Psoas muscle (tissue), 8 donors: ENCODE data around the gene MMP25. TPM values are rescaled to one million over a fixed set of nuclear protein-coding genes. Genes with fewer than 3 reads are reported as not detected.
"Not testable (repeated sequence)": the region's sequence is repeated elsewhere in the genome, so short reads cannot be mapped to it uniquely, and the experiment has no call there.

Experiments
- ATAC-seq, 4 donors: fragments of 200-7000 bp; cut with Tn5 transposase; one replicate each; pipeline ENCODE4 v1.9.1; 2020; ENCODE audit warnings: moderate library complexity in 3 of 4, mild to moderate bottlenecking in 2 of 4
- DNase-seq, 2 donors: peaks; one replicate each; pipeline ENCODE4 v3.0.0-alpha.2; 2020
- H3K27ac ChIP-seq: fragments of 200-600 bp; one replicate; pipeline ENCODE4 v1.8.0; 2022
- H3K27me3 ChIP-seq, 3 donors: fragments of 200-600 bp in 1 of 3; one replicate each; pipeline versions ENCODE4 v1.6.1 to v1.8.0; 2013 to 2022; ENCODE audit warnings: low read length in 2 of 3, mild to moderate bottlenecking in 2 of 3, moderate library complexity in 1 of 3; ENCODE audit not compliant: insufficient read depth in 3 of 3
- H3K36me3 ChIP-seq, 2 donors: fragments of 200-600 bp in 1 of 2; one replicate each; pipeline versions ENCODE4 v1.6.1 to v1.8.0; 2013 to 2022; ENCODE audit warnings: low read depth in 1 of 2, mild to moderate bottlenecking in 1 of 2, moderate library complexity in 1 of 2; ENCODE audit not compliant: insufficient read depth in 1 of 2
- H3K4me1 ChIP-seq: fragments of 200-600 bp; one replicate; pipeline ENCODE4 v1.8.0; 2022
- H3K4me3 ChIP-seq: fragments of 200-600 bp; one replicate; pipeline ENCODE4 v1.8.0; 2022; ENCODE audit warnings: mild to moderate bottlenecking
- H3K9me3 ChIP-seq: fragments of 200-600 bp; one replicate; pipeline ENCODE4 v1.8.0; 2022
- CTCF ChIP-seq: fragments of 200-600 bp; IDR thresholded peaks from one replicate; pipeline ENCODE4 v1.8.0; 2022; ENCODE audit warnings: antibody characterized with exemption
- WGBS, 3 donors: extraction: QIAGEN DNeasy Blood & Tissue Kit; methylation state at CpG; one replicate each; pipeline versions ENCODE4 v1.1.6 to v1.1.7; 2013; 5-methylcytosine and 5-hydroxymethylcytosine counted together
- intact Hi-C, 2 donors: fragments of 100-400 bp; cut with DNase I; formaldehyde crosslinking; loops; one replicate each; pipeline versions ENCODE4 v1.11.0 to v1.14.2; 2022
- polyA plus RNA-seq, 3 donors: library from polyadenylated mRNA; stranded (reverse); fragments of 200-250 nt; gene quantifications; one replicate each; pipeline ENCODE4 v1.2.3, GENCODE V29; 2013
- total RNA-seq, 4 donors: library from RNA; stranded (reverse); fragmentation: NEBNext Ultra II Directional in 2 of 4; extraction: Animal tissue kit (Norgen Biotek cat#: 25700) in 2 of 4; gene quantifications; one replicate each; pipeline versions ENCODE4 v1.2.1 to v1.2.4, GENCODE V29; 2021 to 2023
- donor health status: healthy with polysubstance abuse.
- donor health status: DM: no; HTN: no; CAD: no; lungs with moderate emphysema.
- donor health status: Bipolar disorder and iron deficiency.
- donor health status: healthy.
- donor health status: DM: yes; HTN: yes; CAD: no.
- donor health status: DM: no; HTN: no; CAD: no.
- donor health status: DM: no; HTN: no; CAD: no.
- donor health status: DM: yes; HTN: yes; CAD: no.

The MMP25 gene
- total and polyA plus RNA-seq, 7 donors, result 0.13 to 2.3 (median 1.0) TPM

GRCh38 chr16:3068487-3068886, 22.1 kb downstream of the MMP25 start:
- Histone ChIP-seq H3K36me3 (peaks cover 0 to 13% of the 10 kb centered on the region in 2 donors), H3K9me3 (no peaks in the 10 kb centered on the region), H3K4me3 (peak overlapping the region; percentile 73), H3K27ac (no peak overlapping the region), H3K4me1 (peaks cover 20% of the 10 kb centered on the region), H3K27me3 (no peaks in the 10 kb centered on the region)
- 50 to 74% (median 52%) methylated on average over 4 of the region's 4 CpGs for WGBS, 3 donors
- ATAC-seq, result no peak
- intact Hi-C loops, result no loop called here
- no peak for DNase-seq
- no peak for TF ChIP-seq CTCF

GRCh38 chr16:3069146-3069545, 22.8 kb downstream of the MMP25 start:
- H3K36me3 ChIP-seq, result peaks cover 0 to 13% of the 10 kb centered on the region in 2 donors
- H3K27ac ChIP-seq, H3K27me3 ChIP-seq, H3K9me3 ChIP-seq, DNase-seq, H3K4me3 ChIP-seq, intact Hi-C loops, ATAC-seq: not testable (repeated sequence)
- H3K4me1 ChIP-seq, result peaks cover 20% of the 10 kb centered on the region
- WGBS, 3 donors, result 83 to 87% (median 84%) methylated on average over 10 of the region's 11 CpGs

GRCh38 chr16:3070608-3071111, 24.3 kb downstream of the MMP25 start:
- 64 to 87% (median 68%) methylated on average over 9 of the region's 9 CpGs for WGBS, 3 donors
- intact Hi-C loops, result no loop called here
- TF ChIP-seq CTCF, result no peak

GRCh38 chr16:3071655-3072054, 25.3 kb downstream of the MMP25 start:
- Histone ChIP-seq H3K4me3 (no peak overlapping the region), H3K27me3 (no peaks in the 10 kb centered on the region), H3K36me3 (peaks cover 0 to 13% of the 10 kb centered on the region in 2 donors), H3K9me3 (no peaks in the 10 kb centered on the region), H3K27ac (no peak overlapping the region), H3K4me1 (peaks cover 8% of the 10 kb centered on the region)
- no peak for TF ChIP-seq CTCF
- peak in 1 of 4 donors; percentile 15 for ATAC-seq
- 81 to 84% (median 83%) methylated on average over 7 of the region's 7 CpGs for WGBS, 3 donors
- DNase-seq, result no peak
- intact Hi-C loops, result no loop called here

More at GRCh38 chr16:3070608-3071111, 24.3 kb downstream of the MMP25 start:
- Histone ChIP-seq H3K4me3 (no peak overlapping the region), H3K27ac (no peak overlapping the region), H3K36me3 (peaks cover 0 to 13% of the 10 kb centered on the region in 2 donors), H3K27me3 (no peaks in the 10 kb centered on the region), H3K4me1 (peaks cover 8% of the 10 kb centered on the region), H3K9me3 (no peaks in the 10 kb centered on the region)
- no peak for DNase-seq
- ATAC-seq, result peak in 1 of 4 donors; percentile 27

GRCh38 chr16:3072148-3072547, 25.8 kb downstream of the MMP25 start:
- H3K4me3 ChIP-seq, H3K27ac ChIP-seq, H3K4me1 ChIP-seq, DNase-seq, H3K9me3 ChIP-seq, H3K27me3 ChIP-seq, intact Hi-C loops: not testable (repeated sequence)
- peaks cover 0 to 13% of the 10 kb centered on the region in 2 donors for H3K36me3 ChIP-seq
- ATAC-seq, result peak in 1 of 4 donors; percentile 18
- WGBS, 3 donors, result 57 to 76% (median 69%) methylated on average over 3 of the region's 4 CpGs

- H3K27me3 ChIP-seq, H3K27ac ChIP-seq, ATAC-seq, H3K9me3 ChIP-seq, DNase-seq, H3K4me3 ChIP-seq, H3K4me1 ChIP-seq, intact Hi-C loops: not testable (repeated sequence)
- 20 to 68% (median 54%) methylated on average over 4 to 15 of the region's 18 CpGs for WGBS, 3 donors
- peaks cover 0 to 10% of the 10 kb centered on the region in 2 donors for H3K36me3 ChIP-seq
These were observed 26.4 kb downstream of the MMP25 start for GRCh38 chr16:3072576-3073263.
